Hematopoietic multipotent progenitor cell treated with erythropoietin and hydrocortisone succinate and interleukin-3 and kit ligand, for 6 days (in vitro differentiated cells): Measurements from ENCODE around the gene KRTCAP2.
"Not testable (repeated sequence)": the region's sequence is repeated elsewhere in the genome, so short reads cannot be mapped to it uniquely, and the experiment has no call there.

ENCODE experiments used
- DNase-seq: peaks from one replicate; pipeline ENCODE4 v3.0.0-alpha.2; 2015

KRTCAP2 gene

DNA sequence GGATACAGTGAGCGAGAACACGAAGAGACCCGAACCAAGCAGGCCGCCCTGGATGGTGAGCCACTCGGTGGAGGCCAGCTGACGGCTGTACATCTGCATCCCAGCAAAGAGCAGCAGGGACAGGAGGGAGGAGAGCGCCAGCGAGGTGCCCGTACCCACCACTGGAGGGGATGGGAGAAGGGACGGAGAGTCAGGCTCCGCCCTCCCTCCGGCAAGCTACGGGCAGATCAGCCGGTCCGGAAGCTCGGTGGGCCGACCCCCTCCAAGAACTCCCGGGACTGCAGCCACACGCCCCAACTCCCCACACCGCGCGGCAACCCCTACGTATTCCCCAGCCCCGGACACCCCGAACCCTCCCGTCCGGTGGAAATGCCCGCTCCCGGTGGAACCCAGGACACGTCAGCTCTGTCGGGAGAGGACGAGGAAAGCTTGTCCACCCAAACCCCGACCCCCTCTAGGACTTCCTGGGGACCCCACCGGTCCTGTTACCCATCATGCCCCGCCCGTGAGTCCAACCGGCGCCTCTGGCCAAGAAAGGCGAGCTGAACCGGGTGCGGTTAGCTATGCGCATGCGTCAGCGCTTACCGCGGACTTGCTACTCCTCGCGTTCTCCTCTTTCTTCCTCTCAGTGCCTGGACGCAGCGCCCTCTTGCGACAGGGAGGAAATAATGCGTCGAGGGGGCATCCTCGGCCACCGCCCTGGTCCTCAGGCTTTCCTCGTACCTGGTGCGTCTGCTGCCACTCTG, at the start of gene KRTCAP2:
TSS of gene KRTCAP2 (minus strand) at position 573 of the 746 bp plus-strand sequence. CDS start at position 493, 80 bp downstream.
- peak; percentile 99 for DNase-seq

GRCh38 chr1:155220211-155220965, 47.3 kb upstream of the KRTCAP2 start:
- DNase-seq: not testable (repeated sequence)

DNA sequence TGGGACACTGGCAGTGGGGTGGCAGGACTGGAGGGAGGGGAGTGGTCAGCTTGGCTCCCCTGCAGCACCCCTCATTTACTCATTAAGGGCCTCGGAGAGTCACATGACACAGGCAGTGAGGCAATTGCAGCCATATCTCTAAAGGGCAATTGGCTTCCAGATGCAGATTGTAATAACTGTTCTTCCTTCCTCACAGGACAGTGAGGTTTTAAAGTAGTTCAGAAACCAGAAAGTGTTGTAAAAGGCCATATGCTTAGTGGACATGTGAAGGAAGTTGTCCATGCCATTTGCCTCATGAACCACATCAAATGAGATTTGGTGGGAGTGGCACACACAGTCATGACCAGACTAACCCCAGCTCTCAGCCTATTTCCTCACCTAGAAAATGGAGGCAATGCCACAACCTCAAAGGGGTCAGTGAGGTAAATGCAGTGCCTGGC, 46.5 kb upstream of the KRTCAP2 start:
- peak; percentile 74 for DNase-seq

DNA sequence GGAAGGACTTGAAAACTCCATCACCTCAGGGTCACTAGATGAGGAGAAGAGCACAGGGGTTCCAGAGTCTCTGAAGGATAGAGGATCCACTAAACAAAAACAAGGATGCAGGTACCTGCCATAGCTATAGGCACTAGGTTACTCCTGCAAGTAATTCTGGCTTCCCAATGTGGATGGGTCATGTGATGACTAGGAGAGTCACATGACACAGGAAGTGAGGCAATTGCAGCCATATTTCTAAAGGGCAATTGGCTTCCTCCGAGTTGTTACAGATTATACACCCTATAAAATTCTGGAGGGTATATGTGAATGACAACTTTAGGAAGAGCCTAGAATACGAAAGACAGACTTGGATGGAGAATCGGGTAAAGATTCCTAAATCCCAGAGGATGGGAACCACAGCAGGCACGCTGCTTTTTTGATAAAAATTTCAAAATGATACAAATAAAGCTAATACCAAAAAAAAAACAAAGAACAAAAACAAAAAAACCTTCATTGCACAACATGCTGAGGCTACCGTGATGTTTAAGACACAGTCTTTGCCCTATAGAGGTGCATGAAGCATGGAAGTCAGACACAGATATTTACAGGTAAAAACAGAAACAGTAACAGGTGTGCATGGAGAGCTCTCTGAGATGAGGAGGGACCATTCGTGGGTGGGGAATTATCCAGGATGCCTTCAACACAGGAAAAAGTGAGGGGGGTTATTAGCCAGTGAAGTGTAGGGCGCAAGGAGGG, 45.9 kb upstream of the KRTCAP2 start:
- DNase-seq: peak; percentile 81

- not testable (repeated sequence) for DNase-seq
Observed at GRCh38 chr1:155214702-155215101, 41.6 kb upstream of the KRTCAP2 start.

GRCh38 chr1:155212051-155212440, 38.9 kb upstream of the KRTCAP2 start:
- not testable (repeated sequence) for DNase-seq

GRCh38 chr1:155211381-155212050, 38.4 kb upstream of the KRTCAP2 start:
- not testable (repeated sequence) for DNase-seq

DNA sequence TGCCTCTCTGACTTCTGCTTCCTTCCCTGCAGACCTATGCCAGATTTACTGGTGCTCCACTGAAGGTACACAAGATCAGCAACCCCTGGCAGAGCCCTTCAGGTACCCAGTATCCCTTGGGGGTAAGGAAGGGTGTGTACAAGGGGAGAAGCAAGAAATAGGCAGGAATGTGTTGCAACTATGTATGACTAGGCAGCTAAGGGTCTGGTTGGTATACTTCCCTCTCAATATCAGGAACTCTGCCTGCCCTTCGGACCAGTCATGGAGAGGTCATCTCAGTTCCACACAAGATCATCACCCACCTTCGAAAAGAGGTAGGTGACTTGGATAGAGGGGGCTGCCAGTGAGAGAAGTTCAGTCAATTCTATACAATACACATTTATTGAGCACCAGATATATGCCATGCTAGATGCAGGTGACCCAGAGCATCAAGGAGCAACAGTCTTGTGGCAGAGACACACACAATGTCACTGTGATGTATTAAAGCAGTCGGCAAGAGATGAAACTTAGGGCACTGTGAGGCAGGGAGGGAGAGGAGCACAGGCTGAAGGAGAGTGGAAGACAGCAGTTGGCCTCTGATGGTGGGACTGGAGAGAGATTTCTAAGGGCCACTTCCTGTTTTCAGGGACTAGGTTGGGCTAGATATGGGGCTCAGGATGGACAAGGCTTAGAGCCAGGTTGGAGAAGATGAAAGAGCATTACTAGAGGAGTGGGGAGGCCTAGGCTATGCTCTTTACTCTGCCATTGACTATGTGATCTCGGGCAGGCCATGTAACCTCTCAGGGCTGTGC, 37.4 kb upstream of the KRTCAP2 start:
- no peak for DNase-seq

DNA sequence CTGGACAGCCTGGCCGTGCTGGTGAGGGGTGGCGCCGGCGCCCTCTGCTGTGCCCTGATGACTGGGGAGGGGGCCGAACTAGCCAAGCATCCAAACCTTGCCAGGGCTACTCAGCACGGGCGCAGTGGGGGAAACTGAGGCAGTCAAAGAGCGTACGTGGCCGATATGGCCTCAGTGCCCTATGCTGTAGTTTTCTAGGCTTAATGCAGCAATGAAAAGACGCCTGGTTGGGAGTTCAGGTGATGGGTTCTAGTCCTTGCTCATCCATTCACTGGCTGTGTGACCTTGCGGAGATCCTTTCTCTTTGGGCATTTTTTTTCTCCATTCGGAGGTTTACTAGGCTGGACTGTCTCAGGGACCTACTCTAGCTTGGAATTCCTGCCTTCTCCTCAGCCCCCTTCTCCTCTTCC, 36.2 kb upstream of the KRTCAP2 start:
- DNase-seq: no peak

GRCh38 chr1:155208541-155209311, 35.6 kb upstream of the KRTCAP2 start, which contains the start of gene MTX1:
TSS of gene MTX1 (plus strand) at chr1:155208695. CDS start at chr1:155208805, 110 bp downstream.
- peak; percentile 94 for DNase-seq

DNA sequence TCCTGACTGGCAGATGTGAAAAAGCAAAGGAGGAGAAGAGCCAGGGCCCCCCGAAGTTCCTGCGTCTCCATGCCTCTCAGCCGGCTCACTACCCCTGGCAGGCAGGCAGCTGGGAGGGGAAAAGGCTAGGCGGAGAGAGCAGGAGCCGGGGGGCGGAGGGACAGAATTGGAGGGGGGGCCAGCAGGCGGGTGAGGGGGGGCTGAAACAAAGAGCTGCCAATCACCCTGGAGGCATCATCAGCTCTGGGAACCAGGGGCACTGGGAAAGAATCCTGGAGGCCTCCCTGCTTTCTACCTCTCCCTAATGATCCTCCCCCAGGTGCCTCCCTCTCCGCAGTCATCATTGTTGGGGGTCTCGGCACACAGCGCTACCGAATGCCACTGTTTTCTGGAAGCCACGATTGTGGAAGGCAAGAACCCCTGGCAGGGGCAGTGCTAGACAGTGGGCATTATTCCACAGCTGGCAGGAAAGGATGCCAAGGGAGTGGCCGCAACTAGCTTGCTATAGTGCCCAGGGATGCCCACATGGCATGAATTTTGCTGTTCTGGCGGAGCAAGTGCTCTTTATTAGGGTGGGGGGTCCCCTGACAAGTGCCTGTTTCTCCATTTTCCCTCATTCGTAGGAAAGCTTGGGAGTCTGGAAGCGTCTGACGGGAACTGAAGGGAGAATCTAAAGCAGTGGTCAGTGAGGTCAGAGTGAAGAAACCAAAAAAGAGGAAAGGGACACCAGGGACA, 34.9 kb upstream of the KRTCAP2 start, which contains the start of gene THBS3:
TSS of gene THBS3 (minus strand) at position 92 of the 735 bp plus-strand sequence. CDS start at position 71, 21 bp downstream.
- peak; percentile 33 for DNase-seq

GRCh38 chr1:155206891-155207805, 34.0 kb upstream of the KRTCAP2 start:
- DNase-seq: peak; percentile 92

DNA sequence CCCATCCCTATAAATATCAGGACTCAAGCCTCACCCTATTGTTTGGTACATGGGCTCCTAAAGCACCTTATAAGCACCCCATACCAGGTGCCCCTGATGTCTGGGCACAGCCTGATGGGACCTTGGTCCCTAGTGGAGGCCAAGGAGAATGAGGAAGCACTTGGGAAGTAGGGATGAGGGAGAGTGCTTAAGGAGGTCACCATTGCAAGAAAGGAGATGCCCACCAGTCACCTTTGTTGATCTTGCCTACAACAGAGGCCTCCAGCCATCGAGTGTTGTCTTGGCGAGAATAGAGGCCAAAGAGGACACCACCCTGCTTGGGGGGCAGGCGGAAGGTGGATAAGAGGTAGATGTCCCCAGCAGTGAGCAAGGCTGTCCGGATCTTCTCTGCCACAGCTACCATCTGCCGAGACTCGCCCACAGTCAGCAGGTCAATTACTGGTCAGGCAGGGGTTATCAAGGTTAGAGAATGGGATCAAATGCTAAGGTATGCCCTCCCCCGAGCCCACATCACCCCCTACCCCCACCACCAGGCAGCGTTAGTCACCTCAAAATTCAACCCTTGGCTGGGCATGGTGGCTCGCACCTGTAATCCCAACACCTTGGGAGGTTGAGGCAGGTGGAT, 33.0 kb upstream of the KRTCAP2 start:
- no peak for DNase-seq

- DNase-seq: no peak
Observed at GRCh38 chr1:155205035-155205434, 31.9 kb upstream of the KRTCAP2 start.

GRCh38 chr1:155202731-155203515, 29.8 kb upstream of the KRTCAP2 start:
- DNase-seq: no peak

DNA sequence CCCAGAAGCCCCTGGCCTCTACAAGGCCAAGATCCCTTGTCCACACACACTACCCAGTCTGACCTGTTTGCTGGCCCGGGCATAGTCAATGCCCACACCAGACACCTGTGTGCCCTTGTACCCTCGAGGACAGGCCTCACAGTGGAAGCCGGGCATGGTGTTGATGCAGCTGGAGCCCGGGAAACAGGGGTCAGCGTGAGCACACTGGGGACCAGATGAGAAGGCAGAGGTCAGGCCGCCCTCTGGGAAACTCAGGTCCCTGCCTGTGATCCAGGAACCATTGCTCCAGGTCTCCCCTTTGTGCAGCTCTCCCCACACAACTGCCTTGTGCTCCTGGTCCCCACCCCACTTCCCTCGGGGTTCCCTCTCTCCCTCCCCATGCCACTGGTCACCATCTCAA, 29.1 kb upstream of the KRTCAP2 start:
- DNase-seq: no peak

GRCh38 chr1:155200920-155201319, 27.8 kb upstream of the KRTCAP2 start:
- DNase-seq: no peak

DNA sequence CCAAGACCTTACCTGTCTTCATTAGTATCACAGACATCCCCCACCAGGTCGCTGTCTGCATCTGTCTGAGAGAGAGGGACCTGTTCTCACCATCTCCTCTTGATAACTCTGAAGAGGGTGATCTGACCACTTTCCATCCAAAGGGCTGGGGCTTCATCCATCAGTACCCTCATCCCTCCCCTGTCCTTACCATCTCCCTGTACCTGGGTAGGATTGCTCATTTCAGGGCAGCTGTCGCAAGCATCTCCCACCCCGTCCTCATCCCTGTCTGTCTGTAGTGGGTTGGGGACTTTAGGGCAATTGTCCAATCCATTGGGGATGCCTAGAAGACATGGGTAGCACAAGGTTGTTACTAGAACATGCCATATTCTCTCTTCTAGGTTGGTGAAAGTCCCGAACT, 26.7 kb upstream of the KRTCAP2 start:
- DNase-seq: no peak
